GM18511 (cell line): ENCODE results near the gene SPTSSA.

Experiments used
- ATAC-seq: cut with Tn5 transposase; IDR thresholded peaks from one replicate; pipeline ENCODE4 v1.9.1; 2021; ENCODE audit warnings: mild to moderate bottlenecking, moderate library complexity; ENCODE audit not compliant: unreplicated experiment

SPTSSA gene

GRCh38 chr14:34472706-34473279 is 10.8 kb upstream of the SPTSSA start:
- no peak for ATAC-seq

DNA sequence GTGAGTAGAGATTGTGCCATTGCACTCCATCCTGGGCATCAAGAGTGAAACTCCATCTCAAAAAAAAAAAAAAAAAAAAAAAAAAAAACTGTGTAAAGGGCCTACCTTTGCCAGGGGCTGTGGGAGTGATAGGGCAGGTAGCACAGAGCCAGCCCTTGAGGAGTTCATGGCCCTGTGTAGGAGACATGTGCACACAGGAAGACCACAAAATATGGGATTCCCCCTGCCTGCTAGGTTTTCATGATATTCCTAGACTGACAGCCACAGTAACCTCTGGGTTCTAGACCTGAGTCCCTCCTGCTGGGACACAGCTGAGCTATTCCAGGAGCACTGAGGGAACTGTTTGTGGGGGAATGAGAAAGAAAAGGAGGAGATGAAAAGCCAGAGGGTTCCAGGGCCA is 8.3 kb upstream of the SPTSSA start:
- no peak for ATAC-seq

DNA sequence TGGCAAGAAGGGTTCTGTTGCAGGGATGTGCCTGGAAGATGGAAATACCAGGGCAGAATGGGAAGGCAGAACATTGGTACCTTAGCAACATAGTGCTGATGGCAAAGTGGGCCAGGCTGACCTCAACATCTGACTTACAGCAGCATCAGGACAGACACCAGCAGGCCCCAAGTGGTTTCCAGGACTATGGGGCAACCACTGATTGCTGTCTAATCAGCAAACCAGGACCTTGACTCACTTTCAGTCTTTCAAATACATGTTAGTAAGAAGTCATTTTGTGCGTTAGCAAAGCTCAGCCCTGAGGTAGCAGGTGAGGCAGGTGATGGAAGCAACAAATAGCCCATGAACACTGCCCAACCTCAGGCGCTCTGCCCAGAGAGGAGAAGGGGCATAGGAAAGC is 4.7 kb upstream of the SPTSSA start:
- ATAC-seq: no peak

DNA sequence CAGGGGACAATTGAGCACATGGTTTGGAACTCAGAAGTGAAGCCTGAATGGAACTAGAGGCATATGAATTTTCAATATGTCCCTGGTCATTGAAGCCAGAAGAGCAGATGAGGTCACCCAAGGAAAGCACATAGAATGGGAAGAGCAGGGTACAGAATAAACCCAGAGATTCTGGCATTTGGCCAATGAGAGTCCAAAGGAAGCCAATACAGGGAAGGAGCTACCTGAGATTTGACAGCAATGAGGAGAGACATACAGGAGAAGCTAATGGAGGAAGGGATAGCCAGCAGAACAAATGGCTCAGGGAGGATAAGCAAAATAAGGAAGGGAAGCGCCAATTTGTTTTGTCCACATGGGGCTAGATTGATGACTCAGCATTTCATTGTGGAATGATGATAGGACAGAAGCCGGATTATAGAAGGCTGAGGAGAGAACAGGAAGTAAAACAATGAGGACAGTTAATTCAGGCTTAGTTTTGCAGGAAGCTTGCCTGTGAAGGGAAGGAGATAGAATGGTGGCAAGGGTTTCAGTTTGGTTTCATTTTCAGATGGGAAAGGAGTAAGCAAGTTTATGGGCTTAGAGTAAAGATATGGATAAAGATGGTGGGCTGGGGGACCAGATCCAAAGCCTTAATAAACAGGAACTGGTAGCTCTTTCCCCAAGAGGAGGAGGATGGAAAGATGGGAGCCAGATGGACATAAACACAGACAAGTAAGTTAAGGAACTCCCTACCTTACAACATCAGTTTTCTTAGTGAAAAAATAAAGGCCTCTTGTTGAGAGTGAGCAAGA is 3.2 kb upstream of the SPTSSA start:
- ATAC-seq: no peak

- ATAC-seq: no peak
Measured at GRCh38 chr14:34463598-34463961, 1.5 kb upstream of the SPTSSA start.

GRCh38 chr14:34461334-34462131 is 507 bp downstream of the SPTSSA start:
- ATAC-seq: peak; percentile 52

DNA sequence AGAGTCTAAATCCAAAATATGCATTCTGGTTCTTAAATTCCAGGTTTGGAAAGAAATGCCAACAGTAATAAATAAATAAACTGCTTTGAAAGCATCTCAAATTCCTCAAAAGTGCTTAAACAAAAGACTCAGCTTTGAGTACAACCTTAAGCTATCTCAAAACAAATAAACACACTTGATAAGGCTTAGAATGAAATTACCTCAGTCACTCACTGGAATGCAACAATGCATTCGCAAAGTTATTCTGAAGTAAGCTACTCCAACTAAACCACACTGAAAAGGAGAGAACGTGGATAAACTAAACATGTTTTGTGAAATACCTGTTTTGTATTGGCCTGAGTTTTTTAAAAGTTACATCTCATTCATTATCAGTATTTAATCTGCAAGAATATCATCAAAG is 1.2 kb downstream of the SPTSSA start:
- no peak for ATAC-seq

DNA sequence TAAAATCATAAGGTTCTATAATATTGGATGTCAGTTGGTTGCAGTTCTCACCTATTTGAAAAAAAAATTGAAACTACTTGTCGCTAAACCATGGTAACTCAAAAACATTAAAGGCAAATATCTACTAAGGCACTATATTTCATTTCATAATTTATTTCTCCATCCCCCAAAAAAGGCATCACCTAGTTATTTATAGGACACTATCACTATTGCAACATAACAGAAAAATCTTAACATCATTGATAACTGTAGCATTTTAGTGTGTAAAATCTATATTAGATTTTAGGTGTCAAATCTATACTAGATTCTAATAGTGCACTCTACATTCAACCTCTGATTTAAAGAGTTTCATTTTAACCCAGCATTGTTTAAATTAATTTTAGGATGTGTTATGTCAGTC is 1.7 kb downstream of the SPTSSA start:
- ATAC-seq: no peak

DNA sequence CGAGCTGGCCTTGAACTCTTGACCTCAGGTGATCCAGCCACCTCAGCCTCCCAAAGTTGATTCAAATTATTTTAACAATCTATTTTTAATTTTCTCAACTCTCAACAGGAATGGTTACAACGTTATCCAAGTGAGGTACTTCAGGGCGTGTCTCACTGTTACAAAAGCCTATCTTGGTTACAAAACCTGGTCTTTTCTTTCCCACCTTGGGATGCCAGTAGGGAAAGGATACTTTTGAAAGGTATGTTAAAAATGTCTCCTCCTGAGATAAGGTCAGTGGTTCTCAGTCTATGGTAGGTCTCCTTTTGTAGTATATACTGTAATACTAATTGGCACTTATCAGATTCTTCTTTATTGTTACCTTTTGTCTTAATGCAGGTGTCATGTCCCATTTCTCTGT is 4.9 kb downstream of the SPTSSA start:
- ATAC-seq: no peak

DNA sequence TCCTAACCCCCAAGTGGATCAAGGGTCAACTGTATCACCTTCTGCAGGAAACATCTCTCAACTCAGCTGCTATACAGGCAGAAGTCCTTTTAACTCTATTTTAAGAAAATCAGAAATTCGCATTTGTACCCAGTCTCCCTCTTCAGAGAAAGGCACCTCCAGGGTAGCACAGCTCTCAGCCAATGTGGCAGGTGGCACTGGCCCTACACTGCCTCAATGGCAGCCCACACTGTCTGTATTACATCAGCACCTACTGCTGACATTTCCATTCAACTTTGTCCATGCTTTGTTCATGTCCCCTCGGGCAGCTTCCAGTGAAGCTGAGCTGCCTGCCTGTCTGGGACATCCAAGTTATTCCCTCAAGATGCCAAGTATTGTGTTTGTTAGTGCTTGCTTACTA is 8.8 kb downstream of the SPTSSA start:
- ATAC-seq: no peak

- ATAC-seq: no peak
Measured at GRCh38 chr14:34452258-34452822, 9.7 kb downstream of the SPTSSA start.

- ATAC-seq: no peak
Measured at GRCh38 chr14:34450958-34451357, 11.1 kb downstream of the SPTSSA start.

GRCh38 chr14:34450542-34450915 is 11.5 kb downstream of the SPTSSA start:
- ATAC-seq: no peak

DNA sequence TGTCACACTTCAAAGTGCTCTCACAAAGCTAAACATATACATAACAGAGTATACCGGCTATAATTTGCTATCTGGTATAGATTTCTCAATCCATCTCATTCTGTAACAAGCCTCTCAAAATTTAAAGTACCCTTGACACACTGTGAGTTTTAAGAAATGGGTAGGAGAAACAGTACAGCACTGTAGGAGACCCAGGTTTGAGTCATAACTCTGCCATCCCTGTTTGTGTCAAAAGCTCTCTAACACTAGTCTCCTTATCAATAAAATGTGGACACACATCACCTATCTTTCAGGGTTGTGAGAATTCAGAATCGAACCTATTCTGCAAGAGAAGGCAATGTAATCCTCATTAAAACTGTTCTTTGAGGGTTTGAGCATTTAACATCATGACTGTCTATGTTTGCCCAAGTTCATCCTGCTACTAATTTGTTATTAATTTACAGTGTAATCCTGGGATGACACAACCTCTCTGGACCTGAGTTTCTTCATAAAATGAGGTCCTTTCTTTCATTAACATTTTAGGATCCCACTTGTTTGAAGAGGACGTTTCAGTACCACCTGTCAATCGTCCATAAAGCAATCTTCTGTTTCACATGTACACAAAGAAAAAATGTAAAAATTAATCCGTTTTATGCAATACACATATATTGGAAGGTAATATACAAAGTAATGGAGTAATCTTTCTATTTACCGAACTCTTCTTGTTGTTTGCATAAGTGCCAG is 12.1 kb downstream of the SPTSSA start:
- ATAC-seq: no peak

- no peak for ATAC-seq
Measured at GRCh38 chr14:34439090-34439489, 22.9 kb downstream of the SPTSSA start.

DNA sequence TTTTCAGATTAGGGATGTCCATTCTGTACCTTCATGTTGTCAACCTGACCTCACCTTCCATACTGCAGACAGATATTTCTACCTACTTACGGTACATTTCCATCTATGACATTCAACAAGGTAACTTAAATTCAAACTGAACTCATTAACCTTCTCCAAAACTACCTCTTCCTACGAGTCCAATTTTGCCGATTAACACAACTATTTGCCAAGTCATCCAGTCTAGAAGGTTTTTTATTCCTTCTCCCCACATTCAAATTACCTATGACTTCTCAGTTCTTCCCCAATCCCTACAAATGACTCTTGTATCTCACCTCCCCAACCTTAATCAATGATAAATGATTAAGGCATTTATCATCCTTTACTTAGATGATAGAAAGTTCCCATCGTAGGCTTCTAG is 23.6 kb downstream of the SPTSSA start:
- no peak for ATAC-seq

DNA sequence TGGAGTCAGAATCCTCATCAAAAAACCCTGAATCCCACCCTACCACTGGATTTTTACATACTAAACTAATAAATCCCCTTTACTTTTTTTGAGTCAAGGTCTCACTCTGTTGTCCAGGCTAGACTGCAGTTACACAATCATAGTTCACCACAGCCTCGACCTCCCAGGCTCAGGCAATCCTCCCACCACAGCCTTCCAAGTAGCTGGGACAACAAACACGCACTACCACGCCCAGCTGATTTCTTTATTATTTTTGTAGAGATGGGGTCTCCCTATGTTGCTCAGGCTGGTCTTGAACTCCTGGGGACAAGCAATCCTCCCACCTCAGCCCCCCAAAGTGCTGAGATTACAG is 24.3 kb downstream of the SPTSSA start:
- ATAC-seq: no peak

GRCh38 chr14:34436960-34437728 is 24.9 kb downstream of the SPTSSA start:
- ATAC-seq: no peak

- no peak for ATAC-seq
Measured at GRCh38 chr14:34436118-34436905, 25.7 kb downstream of the SPTSSA start.

GRCh38 chr14:34433957-34434356 is 28.1 kb downstream of the SPTSSA start:
- no peak for ATAC-seq
